HEK293 (cell line): Measurements from ENCODE around the gene SHROOM1.

Experiments used
- KLF7 ChIP-seq: fragments of 450-650 bp; formaldehyde crosslinking; IDR thresholded peaks from 2 replicates; pipeline ENCODE4 v1.5.1; 2016; ENCODE audit warnings: missing biosample characterization, missing genetic modification characterization, borderline replicate concordance
- ZBTB10 ChIP-seq: fragments of 450-650 bp; formaldehyde crosslinking; IDR thresholded peaks from 2 replicates; pipeline ENCODE4 v1.5.1; 2016; ENCODE audit warnings: missing biosample characterization, missing genetic modification characterization
- ZBTB26 ChIP-seq: fragments of 450-650 bp; formaldehyde crosslinking; optimal IDR thresholded peaks from 2 replicates; pipeline ENCODE3; 2016; ENCODE audit warnings: missing biosample characterization, mild to moderate bottlenecking, missing genetic modification characterization
- ZNF138 ChIP-seq: fragments of 450-650 bp; formaldehyde crosslinking; IDR thresholded peaks from 2 replicates; pipeline ENCODE4 v1.5.1; 2016; ENCODE audit warnings: missing biosample characterization, missing genetic modification characterization, borderline replicate concordance

DNA sequence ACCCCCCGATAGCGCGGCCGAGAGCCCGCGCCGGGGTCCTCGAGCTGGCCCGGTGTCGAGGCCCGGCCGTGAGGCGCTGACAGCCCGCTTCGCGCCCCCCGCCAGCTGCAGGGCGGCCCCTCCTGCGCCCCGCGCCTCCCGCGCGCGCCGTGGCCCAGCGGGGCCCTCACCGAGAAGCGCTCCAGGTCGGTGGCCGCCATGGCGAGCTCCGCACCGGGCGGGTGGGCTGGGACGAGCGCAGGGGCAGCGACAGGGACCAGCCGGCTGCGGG is 53.6 kb downstream of the SHROOM1 start:
- no peak for TF ChIP-seq ZBTB26 (tag by site-specific recombination)
- TF ChIP-seq ZBTB10 = no peak
- TF ChIP-seq ZNF138 = no peak
- TF ChIP-seq KLF7 = no peak
